Activated naive CD8-positive, alpha-beta T cell treated with anti-CD3 and anti-CD28 coated beads, Interleukin-2, amount 50 U/mL, for 16 hours (primary cell): ENCODE measurements around the gene ITFG2.
A peak's percentile ranks its signal among the peaks of the same experiment; 100 is the strongest.

Experiments
- DNase-seq: peaks from one replicate; pipeline ENCODE4 v3.0.0-alpha.2; 2020; ENCODE audit warnings: low read depth, low spot score

Gene ITFG2

DNA sequence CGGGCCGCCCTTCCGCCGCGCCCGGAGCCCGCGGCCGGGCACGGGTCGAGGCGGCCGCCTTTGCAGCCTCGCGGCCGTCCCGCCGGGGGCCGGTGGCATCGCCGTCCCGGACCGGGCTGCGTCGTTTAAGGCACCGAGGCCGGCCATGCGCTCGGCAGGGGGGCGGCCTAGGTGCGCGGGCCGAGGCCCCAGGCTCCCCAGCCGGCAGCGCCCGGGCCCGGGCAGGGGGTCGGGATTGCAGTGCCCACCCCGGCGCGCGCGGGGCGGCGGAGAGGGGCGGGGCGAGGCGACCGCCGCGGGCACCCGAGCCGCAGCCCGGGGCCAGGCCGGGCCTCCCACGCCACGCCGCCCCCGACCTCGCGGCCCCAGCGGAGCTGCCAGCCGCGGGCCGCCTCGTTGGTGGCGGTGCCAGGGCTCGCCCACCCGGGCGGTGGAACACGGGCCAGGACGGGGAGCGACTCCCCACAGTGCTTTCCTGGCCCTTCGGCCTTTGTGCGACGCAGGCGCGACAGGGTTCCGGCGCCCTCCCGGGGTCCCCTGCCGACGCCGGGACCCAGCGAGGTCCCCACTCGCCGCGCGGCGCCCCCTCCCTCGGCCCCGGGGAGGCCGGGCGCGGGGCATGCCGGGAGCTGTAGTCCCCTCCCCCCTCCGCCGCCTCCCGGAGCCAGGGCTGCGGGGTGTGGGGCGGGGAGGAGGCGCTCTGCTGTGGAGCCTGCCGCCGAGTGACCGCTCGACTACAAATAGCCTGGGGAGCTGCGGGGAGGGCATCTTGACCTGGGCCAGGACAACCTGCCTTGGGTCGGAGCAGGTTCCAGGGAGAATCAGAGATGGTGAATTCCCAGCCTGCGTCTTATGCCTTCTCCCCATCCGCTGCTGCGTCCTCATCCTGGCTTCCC, 16.9 kb upstream of the ITFG2 start:
- peak; percentile 37 for DNase-seq

DNA sequence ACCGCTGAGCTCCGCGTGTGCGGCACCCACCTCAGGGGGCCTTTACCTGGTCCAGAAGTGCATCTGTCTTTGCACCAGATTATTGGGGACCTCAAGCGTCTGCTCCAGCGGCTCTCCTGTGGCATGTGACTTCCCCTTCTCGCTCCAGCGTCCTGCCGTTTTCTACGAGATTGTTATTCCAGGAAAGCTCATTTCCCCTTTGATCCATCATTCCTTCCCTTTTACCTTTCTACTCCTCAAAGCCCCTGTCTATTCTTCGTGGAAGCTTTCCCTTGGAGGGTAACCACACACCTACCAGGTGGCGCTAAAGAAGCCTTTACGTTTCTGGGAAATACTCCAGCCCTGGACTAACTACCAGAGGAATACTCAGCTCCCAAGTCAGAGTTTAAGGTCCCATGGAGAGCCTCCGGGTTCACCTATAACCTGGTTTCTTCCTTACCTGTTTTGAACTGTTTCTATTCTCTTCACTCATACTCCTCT, 16.2 kb upstream of the ITFG2 start:
- DNase-seq = no peak

DNA sequence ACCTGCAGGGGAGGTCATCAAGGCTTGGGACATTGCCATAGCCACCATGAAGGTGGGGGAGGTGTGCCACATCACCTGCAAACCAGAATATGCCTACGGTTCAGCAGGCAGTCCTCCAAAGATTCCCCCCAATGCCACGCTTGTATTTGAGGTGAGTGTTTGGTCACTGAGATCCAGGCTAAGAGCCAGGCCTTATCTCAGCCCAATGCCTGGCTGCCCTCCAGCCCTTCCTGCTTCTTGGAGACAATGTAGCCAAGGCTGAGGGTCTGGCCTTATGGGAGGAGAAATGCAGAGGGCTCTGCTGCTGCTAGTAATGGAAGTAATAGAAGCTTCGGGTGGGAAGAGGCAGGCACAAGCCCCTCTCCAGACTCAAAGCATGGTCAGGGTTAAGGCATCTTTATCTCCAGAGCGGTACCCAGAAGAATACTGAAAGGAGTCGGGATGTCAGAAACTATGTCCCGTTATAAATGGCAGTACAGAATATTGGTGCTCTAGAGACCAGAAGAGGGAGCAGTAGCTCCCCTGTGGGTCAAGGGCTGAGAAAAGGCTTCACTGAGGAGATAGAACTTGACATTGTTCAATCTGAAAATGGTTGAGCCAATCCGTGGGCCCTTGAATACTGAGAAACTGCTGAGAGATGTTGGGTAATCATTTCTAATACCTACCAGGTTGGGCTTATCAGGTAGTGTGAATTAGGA, 14.6 kb upstream of the ITFG2 start:
- no peak for DNase-seq

DNA sequence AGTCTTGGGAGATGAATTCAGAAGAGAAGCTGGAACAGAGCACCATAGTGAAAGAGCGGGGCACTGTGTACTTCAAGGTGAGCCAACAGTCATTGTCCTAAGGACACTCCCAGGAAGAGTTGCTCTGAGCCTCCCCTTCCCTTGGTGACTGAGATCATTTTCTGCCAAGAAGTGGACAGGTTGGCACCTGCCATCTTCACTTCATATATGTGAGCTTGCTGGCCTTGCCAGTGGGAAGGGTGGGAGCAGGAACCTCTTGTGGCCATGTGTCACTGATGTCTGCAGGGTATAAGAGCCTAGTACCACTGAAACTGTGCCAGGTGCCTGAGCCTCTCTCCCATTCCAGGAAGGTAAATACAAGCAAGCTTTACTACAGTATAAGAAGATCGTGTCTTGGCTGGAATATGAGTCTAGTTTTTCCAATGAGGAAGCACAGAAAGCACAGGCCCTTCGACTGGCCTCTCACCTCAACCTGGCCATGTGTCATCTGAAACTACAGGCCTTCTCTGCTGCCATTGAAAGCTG, 12.4 kb upstream of the ITFG2 start:
- no peak for DNase-seq

DNA sequence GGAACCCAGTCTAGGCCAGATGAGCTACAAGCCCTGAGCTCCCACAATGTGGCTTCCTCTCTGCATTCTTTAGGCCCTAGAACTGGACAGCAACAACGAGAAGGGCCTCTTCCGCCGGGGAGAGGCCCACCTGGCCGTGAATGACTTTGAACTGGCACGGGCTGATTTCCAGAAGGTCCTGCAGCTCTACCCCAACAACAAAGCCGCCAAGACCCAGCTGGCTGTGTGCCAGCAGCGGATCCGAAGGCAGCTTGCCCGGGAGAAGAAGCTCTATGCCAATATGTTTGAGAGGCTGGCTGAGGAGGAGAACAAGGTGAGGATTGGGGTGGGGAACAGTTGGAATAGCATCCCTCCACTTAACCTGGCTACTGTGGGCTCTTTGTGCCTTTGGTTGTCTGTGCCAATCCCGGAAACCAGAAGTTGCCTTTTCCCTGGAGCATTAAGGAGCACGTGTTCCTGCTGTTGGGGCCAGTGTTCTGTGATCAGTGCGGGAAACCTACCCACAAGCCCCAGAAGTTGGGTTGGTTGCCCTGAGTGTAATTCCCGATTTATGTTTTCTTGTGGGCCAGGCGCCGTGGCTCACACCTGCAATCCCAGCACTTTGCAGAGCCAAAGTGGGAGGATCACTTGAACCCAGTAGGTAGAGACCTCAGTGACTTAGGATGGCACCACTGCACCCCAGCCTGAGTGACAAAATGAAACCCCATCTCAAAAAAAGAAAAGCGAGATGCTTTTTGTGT, 11.3 kb upstream of the ITFG2 start:
- no peak for DNase-seq

DNA sequence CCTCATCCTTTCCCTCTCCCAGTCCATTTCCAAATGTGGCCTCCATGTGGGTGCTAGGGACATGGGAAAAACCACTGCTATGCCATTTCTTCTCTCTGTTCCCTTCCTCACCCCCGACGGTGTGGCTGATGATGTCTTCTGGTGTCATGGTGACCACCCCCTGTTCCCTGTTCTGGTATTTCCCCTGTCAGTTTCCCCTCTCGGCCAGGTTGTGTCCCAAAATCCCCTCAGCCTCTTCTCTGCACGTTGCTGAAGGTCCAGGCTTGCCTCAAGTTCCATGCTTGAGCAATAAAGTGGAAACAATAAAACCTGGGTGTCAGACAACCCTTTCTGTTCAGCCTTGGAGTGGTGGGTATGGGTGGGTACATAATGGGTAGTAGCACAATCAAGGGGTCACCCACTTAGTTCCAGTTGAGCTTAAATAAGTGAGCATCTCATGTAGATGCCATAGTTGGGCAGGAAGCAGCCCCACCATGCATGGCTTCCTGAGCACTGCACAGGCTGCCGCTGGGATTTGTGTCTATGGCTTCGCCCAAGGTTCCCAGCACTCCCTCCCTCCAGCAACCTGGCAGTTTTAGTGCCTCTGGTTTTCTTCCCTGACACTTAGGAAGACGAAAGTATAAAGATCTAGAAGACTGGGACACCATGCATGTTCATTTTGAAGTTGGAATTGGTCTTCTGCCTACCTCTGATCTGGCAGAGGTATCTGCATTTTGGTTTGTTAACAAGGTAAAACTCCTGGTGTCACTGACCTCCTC, 8.7 kb upstream of the ITFG2 start:
- DNase-seq = no peak

DNA sequence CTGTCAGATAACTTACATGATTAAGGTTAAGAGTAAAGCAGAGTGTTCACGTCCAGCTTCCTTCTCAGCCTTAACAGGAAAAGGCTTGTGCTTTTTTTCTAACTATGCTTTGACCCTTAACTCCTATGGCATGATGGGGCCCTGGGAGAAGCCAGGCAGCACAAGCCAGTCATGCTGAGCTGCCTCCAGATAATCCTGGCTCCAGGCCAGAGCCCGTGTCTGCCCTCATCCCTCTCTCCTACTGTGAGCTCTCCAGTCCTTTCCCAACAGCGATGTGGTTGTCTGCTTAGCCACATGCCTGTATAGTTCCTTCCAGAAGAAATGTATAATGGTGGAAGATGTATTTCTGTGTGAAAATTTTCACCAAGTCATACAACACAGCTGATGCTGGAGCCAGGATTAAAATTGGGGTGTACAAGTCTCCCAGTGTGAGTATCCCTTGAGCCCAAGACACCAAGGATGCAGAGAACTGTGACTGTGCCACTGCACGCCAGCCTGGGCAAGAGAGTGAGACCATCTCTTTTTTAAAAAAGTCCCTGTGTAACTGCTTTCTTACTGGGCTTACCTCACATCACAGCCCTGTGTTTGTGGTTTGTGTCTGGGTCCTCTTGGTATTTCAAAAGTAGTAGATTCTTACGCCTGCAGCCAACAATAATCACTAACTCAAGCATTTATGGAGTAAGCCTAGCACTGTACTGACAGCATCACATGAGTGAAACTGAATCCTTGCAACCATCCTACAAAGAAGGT, 7.9 kb upstream of the ITFG2 start:
- DNase-seq = no peak

DNA sequence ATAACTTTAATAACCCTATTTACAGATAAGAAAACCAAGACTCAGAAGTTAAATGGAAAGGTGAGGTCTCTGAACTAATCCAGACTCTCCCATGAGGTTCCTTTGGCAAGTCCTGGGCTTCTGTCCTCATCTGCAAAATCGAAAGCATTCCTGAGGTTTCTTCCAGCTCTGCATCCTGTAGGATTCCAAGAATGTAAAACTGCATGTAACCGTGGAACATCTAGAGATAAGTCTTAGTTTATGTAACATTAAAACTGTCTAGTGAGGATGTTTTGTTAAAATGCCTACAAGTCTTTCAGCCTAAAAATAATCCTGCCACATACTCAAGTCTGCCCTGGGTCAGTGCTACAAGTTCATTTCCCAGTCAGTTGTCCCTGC, 7.3 kb upstream of the ITFG2 start:
- no peak for DNase-seq

DNA sequence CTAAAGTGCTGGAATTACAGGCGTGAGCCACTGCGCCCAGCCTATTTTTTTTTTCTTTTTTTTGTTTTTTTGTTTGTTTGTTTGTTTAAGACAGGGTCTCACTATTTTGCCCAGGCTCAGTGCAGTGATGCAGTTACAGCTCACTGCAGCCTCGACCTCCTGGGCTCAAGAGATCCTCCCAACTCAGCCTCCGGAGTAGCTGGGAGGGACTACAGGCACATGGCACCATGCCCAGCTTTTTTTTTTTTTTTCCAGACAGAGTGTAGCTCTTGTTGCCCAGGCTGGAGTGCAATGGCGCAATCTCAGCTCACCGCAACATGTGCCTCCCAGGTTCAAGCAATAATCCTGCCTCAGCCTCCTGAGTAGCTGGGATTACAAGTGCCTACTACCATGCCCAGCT, 5.8 kb upstream of the ITFG2 start:
- no peak for DNase-seq

DNA sequence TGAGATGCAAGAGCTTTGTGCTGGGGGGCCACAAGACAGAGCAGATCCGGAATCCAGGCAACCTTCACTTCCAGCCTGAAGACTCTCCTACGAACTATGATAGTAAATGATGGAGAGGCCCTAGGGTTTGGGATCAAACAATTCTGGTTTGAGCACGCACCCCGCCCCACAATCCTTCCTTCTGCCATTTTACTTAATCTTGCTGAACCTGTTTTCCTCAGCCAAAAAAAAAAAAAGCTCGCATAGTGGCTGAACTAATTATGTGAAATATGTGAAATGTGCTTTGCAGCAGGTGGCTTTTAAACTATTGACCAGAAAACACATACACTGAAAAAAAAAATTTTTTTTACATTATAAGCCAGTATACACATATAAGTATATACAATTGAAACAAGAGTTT, 667 bp upstream of the ITFG2 start:
- no peak for DNase-seq

DNA sequence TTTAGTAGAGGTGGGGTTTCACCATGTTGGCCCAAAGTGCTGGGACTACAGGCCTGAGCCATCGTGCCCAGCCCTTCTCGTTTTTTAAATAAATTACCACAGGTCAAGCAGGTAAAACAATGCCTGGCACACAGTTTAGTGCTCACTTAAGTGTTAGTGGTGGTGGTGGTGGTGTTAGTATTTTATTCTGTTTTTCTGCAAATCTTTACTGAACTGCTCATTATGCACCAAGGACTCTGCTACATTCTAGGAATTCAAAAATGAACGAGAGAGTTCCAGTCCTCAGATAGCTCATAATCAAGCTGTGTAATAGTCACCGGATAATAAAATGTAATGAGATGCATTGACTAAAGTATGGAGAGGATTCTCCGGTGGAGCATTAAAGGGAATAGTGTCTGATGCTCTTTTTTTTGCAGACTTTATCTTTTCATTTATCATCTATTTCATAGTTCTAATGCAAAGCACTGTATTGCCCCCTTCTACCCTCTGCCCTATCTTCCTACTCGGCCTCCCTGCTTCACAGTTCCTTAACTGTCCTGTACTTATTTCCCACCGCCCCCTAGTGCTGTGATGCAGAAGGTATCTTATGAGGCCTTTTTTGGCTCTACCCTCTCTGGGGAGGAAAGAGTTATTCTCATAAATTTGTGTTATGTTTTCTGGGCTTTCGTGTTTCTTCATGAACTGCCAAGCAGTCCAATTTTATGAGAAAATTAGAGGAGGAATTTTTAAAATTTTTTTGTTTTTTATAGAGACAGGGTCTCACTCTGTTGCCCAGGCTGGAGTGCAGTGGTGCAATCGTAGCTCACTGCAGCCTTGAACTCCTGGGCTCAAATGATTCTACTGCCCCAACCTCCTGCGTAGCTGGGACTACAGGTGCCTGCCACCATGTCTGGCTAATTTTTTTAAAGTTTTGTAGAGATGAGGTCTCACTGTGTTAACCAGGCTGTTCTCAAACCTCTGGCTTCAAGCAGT, 1.0 kb downstream of the ITFG2 start:
- DNase-seq = no peak

DNA sequence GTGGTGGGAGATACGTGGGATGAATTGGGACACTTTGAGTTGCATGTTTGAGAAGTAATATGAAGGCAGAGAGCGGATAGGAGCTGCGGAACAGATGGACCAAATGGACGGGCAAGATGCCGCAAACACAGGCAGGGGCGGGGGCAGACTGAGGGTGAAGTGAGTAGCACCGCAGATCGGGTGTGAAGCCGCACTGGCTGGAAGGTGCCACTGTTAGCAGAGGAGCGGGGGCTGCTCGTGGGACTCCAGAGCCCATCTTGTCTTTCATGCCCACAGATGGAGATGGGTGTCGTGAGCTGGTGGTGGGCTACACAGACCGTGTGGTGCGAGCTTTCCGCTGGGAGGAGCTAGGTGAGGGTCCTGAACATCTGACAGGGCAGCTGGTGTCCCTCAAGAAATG, 7.3 kb downstream of the ITFG2 start:
- DNase-seq = no peak

DNA sequence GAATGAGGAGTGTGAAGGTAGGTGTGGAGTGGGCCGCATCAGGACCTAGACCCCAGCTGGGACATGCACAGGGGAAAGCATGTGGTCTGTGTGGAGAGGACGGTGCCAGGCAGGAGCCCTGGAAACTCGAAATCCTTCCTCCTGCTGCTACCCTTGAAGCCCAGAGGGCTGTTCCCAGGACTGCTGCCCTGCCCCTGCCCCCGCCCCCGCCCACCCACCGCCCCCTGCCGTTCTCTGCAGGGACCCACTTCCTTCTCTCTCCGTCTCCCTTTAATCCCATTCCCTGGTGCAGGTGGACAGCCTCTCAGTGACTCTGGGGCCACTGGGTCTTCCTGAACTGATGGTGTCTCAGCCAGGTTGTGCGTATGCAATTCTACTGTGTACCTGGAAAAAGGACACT, 8.0 kb downstream of the ITFG2 start:
- no peak for DNase-seq

DNA sequence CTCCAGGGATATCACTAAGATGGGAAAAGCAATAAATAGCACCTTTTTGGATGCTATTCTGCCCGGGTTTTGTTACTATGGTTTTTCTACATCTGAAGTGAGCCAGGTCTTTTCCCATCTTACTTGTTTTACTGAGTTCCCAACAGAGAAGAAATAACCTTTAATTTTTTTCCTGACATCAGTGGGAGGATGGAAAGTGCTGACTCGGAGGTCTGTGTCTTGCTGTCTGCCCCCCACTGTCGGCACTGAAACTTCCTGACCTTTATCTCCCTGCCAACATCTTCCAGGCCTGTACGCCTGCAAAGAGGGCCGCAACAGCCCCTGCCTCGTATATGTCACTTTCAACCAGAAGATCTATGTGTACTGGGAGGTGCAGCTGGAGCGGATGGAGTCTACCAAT, 11.0 kb downstream of the ITFG2 start:
- DNase-seq = no peak

DNA sequence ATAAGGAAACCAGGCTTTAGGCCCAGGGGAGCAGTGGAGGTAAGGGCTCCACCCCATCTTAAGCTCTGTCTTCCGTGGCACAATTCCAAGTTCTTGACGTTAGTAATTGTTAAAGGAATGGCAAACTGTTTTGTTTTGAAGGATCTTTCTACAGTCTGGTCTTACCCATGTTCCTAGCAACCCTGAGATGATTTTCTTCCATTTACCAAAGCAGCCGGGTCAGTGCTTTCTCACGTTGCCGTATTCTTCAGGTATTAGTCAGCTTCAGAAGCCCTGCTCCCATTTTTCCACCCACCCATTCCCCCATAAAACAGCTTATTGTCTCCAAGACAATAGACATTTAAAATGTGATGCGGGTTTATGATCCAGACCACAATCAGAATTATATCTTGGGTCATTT, 12.1 kb downstream of the ITFG2 start:
- DNase-seq = no peak

DNA sequence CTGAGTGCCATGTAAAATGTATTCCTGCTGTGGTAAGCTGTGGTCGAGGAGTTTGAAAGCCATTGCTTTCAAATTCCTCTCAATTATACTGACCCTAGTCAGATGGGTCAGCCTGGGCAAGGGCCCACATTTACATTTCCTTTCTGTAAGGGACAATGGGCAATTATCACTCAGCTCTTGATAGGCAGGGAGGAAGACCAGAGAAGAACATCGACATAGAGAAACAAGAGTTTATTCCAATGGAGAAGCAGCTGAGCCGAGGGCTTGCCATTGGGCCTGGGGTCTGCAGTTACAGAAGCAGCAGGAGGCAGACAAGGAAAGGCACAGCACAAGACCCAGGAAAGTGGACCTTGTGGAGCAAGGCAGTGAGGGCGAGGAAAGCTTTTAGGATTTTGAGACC, 12.7 kb downstream of the ITFG2 start:
- no peak for DNase-seq

DNA sequence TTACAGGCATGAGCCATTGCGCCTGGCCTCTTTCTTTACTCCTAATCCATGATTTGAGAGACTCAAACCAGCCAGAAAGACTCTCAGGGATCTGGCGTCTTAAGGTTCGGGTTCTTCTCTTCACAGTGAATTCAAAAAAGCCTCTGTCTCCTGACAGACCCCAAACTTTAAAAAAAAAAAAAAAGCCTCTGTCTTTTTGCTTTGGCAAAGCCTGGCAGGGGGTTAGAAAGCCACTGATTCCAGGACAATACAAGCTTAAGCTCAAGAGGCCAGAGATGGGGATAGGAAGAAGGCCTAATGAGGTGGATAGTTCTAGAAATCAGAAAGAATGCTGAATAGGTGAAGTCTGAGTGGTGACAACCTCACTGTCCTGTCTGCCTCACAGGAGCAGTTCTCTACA, 13.6 kb downstream of the ITFG2 start:
- no peak for DNase-seq

DNA sequence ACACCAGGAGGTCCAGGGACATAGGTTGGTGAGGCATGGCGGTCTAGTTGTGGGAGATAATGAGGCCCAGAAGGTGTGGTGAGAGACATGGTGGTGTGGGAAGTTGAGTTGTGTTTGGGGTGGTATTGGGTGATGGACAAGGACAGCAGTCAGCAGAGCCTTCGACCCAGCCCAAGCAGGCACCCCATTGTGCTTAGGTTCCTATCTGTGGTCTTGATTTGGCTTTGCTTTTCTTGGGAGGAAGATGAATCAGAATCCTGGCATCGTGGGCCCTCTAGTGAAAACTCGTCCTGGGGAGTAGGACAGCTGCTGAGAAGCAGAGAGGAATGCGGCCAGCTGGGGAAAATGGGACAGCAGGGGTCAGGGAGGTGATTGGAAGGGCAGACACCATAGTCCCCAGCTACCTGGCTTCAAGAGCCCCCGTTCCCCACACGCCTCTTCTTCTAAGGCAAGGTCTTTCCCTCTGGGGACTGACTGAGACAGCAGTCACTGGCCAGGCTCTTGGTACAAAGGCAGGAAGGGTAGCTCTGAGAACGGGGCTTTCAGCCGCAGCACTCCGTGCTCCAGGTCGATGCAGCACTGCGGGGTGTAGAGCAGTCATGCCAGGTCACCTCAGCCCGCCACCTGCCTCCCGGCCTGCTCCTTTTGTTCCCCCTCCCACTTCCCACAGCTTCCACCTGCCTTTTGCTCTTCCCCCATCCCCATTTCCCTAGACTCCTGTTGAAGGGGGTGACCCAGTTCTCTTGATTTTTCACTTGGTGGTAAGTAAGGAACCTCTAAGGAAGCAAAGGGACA, 14.4 kb downstream of the ITFG2 start:
- no peak for DNase-seq

DNA sequence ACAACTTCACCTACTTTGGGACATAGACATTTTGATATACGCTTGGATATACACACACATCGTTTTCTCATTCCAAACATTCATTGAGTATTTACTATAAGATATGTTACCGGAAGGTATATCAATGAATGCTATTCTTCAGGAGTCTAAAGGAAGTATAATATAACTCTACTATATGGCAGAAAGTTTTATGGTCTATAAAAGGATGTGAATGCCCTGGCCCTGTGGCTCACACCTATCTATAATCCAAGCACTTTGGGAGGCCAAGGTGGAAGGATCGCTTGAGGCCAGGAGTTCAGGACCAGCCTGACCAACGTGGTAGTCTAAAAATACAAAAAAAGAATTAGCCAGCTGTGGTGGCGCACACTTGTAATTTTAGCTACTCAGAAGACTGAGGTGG, 16.8 kb downstream of the ITFG2 start:
- no peak for DNase-seq
